WTC11 (cell line): ENCODE measurements around the gene MOV10. TPM values are rescaled to one million over a fixed set of nuclear protein-coding genes. Genes with fewer than 3 reads are reported as not detected.
A peak's percentile ranks its signal among the peaks of the same experiment; 100 is the strongest.

Experiments
- ATAC-seq: fragments of 200-7000 bp; cut with Tn5 transposase; 2 replicates; pipeline ENCODE4 v1.10.0; 2021; ENCODE audit warnings: mild to moderate bottlenecking, moderate library complexity
- CTCF ChIA-PET: fragments of 300-600 bp; sonication (Branson Sonifier 250); formaldehyde crosslinking; loops from one replicate; lab custom pipeline; 2021; ENCODE audit warnings: antibody characterized with exemption; lab: Charles Lee
- POLR2A ChIA-PET: fragments of 350-600 bp; sonication (Branson Sonifier 250); formaldehyde crosslinking; loops from one replicate; lab custom pipeline; 2021; ENCODE audit warnings: antibody characterized with exemption; lab: Charles Lee
- DNase-seq: peaks from one replicate; pipeline ENCODE4 v3.0.0; 2021; ENCODE audit warnings: low spot score
- H3K27ac Mint-ChIP-seq: 2 replicates; pipeline ENCODE4 v1.8.0; 2021; ENCODE audit warnings: mixed read lengths
- H3K27me3 Mint-ChIP-seq: 2 replicates; pipeline ENCODE4 v1.8.0; 2021; ENCODE audit warnings: low read depth, mild to moderate bottlenecking, moderate library complexity, mixed read lengths
- H3K36me3 Mint-ChIP-seq: 2 replicates; pipeline ENCODE4 v1.8.0; 2021; ENCODE audit warnings: mixed read lengths
- H3K4me1 Mint-ChIP-seq: 2 replicates; pipeline ENCODE4 v1.8.0; 2022; ENCODE audit warnings: mixed read lengths
- H3K4me3 Mint-ChIP-seq: 2 replicates; pipeline ENCODE4 v1.8.0; 2021; ENCODE audit warnings: mild to moderate bottlenecking, moderate library complexity, mixed read lengths
- H3K9me3 Mint-ChIP-seq: 2 replicates; pipeline ENCODE4 v1.8.0; 2021; ENCODE audit warnings: mixed read lengths
- ATF1 ChIP-seq: sonication (generic); formaldehyde crosslinking; IDR thresholded peaks from 2 replicates; pipeline ENCODE4 v1.8.1; 2023; ENCODE audit warnings: mild to moderate bottlenecking, moderate library complexity, missing genetic modification reagents
- ATF3 ChIP-seq: sonication (generic); formaldehyde crosslinking; conservative IDR thresholded peaks from 2 replicates; pipeline ENCODE4 v1.8.1; 2022; ENCODE audit warnings: mild to moderate bottlenecking, missing genetic modification reagents
- ESRRA ChIP-seq: sonication (generic); formaldehyde crosslinking; IDR thresholded peaks from 2 replicates; pipeline ENCODE4 v1.8.1; 2022; ENCODE audit warnings: mild to moderate bottlenecking, missing genetic modification reagents, borderline replicate concordance
- ETV6 ChIP-seq: sonication (generic); formaldehyde crosslinking; IDR thresholded peaks from 2 replicates; pipeline ENCODE4 v1.8.1; 2022; ENCODE audit warnings: mild to moderate bottlenecking, missing genetic modification reagents
- MYBL2 ChIP-seq: sonication (generic); formaldehyde crosslinking; IDR thresholded peaks from 2 replicates; pipeline ENCODE4 v1.8.1; 2023; ENCODE audit warnings: mild to moderate bottlenecking, moderate library complexity, missing genetic modification reagents
- NFATC4 ChIP-seq: fragments of 250-450 bp; sonication (Bioruptor Pico); IDR thresholded peaks from 2 replicates; pipeline ENCODE4 v1.9.0; 2021; ENCODE audit warnings: mild to moderate bottlenecking
- OVOL2 ChIP-seq: fragments of 250-450 bp; sonication (Bioruptor Pico); IDR thresholded peaks from 2 replicates; pipeline ENCODE4 v1.9.0; 2021; ENCODE audit warnings: mild to moderate bottlenecking, borderline replicate concordance
- RORB ChIP-seq: fragments of 250-450 bp; sonication (Bioruptor Pico); IDR thresholded peaks from 2 replicates; pipeline ENCODE4 v1.9.0; 2021; ENCODE audit warnings: mild to moderate bottlenecking
- SP1 ChIP-seq: sonication (generic); formaldehyde crosslinking; conservative IDR thresholded peaks from 2 replicates; pipeline ENCODE4 v1.8.1; 2022; ENCODE audit warnings: missing genetic modification reagents
- TEAD4 ChIP-seq: sonication (generic); formaldehyde crosslinking; IDR thresholded peaks from 2 replicates; pipeline ENCODE4 v1.8.0; 2022; ENCODE audit warnings: mild to moderate bottlenecking, missing genetic modification reagents
- ZNF219 ChIP-seq: sonication (generic); formaldehyde crosslinking; IDR thresholded peaks from 2 replicates; pipeline ENCODE4 v1.8.0; 2023; ENCODE audit warnings: missing genetic modification reagents, mild to moderate bottlenecking, borderline replicate concordance
- ZNF232 ChIP-seq: sonication (generic); formaldehyde crosslinking; IDR thresholded peaks from 2 replicates; pipeline ENCODE4 v1.8.0; 2022; ENCODE audit warnings: mild to moderate bottlenecking, missing genetic modification reagents
- ZSCAN18 ChIP-seq: fragments of 250-450 bp; sonication (Bioruptor Pico); IDR thresholded peaks from 2 replicates; pipeline ENCODE4 v2.1.2; 2022; ENCODE audit warnings: mild to moderate bottlenecking, moderate library complexity
- total RNA-seq: library from RNA; stranded (reverse); gene quantifications from 3 replicates; pipeline ENCODE4 v1.2.3, GENCODE V29; 2021
- TF ChIP-seq, protein P1 (sequence below): fragments of 200-600 bp; IDR thresholded peaks from 2 replicates; pipeline ENCODE4 v1.8.0; 2022; ENCODE audit warnings: antibody characterized with exemption
- TF ChIP-seq, protein P2 (sequence below): sonication (generic); formaldehyde crosslinking; IDR thresholded peaks from 2 replicates; pipeline ENCODE4 v1.8.1; 2023; ENCODE audit warnings: mild to moderate bottlenecking, missing genetic modification reagents
- TF ChIP-seq, protein P3 (sequence below): fragments of 250-450 bp; sonication (Bioruptor Pico); IDR thresholded peaks from 2 replicates; pipeline ENCODE4 v1.9.0; 2021; ENCODE audit warnings: mild to moderate bottlenecking

Gene MOV10
- total RNA-seq, 1 experiment from 2014 or later, result 80.7 TPM

GRCh38 chr1:112714313-112715263 is 40.1 kb downstream of the MOV10 start (continued):
- TF ChIP-seq, protein P1, sequence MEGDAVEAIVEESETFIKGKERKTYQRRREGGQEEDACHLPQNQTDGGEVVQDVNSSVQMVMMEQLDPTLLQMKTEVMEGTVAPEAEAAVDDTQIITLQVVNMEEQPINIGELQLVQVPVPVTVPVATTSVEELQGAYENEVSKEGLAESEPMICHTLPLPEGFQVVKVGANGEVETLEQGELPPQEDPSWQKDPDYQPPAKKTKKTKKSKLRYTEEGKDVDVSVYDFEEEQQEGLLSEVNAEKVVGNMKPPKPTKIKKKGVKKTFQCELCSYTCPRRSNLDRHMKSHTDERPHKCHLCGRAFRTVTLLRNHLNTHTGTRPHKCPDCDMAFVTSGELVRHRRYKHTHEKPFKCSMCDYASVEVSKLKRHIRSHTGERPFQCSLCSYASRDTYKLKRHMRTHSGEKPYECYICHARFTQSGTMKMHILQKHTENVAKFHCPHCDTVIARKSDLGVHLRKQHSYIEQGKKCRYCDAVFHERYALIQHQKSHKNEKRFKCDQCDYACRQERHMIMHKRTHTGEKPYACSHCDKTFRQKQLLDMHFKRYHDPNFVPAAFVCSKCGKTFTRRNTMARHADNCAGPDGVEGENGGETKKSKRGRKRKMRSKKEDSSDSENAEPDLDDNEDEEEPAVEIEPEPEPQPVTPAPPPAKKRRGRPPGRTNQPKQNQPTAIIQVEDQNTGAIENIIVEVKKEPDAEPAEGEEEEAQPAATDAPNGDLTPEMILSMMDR, result no peak
- TF ChIP-seq, protein P2, sequence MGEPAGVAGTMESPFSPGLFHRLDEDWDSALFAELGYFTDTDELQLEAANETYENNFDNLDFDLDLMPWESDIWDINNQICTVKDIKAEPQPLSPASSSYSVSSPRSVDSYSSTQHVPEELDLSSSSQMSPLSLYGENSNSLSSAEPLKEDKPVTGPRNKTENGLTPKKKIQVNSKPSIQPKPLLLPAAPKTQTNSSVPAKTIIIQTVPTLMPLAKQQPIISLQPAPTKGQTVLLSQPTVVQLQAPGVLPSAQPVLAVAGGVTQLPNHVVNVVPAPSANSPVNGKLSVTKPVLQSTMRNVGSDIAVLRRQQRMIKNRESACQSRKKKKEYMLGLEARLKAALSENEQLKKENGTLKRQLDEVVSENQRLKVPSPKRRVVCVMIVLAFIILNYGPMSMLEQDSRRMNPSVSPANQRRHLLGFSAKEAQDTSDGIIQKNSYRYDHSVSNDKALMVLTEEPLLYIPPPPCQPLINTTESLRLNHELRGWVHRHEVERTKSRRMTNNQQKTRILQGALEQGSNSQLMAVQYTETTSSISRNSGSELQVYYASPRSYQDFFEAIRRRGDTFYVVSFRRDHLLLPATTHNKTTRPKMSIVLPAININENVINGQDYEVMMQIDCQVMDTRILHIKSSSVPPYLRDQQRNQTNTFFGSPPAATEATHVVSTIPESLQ, result no peak

DNA sequence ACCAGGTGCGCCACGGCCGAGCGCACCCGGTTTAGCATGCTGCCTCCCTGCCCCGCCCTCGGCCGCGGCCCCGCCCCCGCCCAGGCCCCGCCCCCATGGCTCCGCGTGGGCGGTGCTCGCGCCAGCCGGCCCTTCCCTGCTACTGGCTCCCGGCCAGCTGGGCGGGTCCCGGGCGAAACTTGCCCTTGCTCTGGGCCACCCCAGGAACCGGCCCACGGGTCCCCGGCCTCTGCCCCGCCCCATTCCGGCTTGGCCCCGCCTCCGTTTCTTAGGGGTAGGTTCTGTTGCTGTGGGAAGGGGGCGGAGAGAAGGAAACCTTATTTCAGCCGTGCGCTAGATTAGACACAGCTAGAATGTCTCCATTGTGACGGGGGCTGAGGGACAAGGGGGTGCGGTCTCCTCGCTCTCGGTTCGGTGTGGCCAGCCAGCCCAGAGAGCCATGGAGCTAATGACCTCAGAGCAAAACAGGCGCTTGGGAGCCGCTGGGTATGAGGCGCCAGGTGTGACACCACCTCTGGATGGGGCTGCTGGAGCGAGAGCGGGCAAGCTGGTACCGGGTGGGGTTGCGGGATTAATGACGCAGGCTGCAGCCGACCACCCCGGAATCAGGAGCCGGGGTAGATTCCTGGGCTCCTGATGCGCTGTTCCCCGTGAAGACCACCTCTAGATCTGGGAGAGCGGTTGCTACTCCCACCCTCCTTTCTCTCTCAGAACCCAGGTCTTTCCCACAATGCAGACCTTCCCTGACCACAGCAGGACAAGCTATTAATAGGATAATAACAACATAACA is 41.0 kb downstream of the MOV10 start, which contains the start of gene PPM1J:
Gene PPM1J (minus strand): TSS at position 69 of the 790 bp plus-strand sequence. CDS start 31 bp downstream, at position 38.
- no peak within 1 kb of the TSS for H3K27ac Mint-ChIP-seq
- H3K4me3 Mint-ChIP-seq, result peak within 1 kb of the TSS; percentile 81
- peak; percentile 85 for ATAC-seq
- H3K9me3 Mint-ChIP-seq, result no peaks in the 10 kb centered on the region
- TF ChIP-seq SP1 (CRISPR knock-in tag), result peak; percentile 73
- TF ChIP-seq ZNF219 (CRISPR knock-in tag), result no peak
- TF ChIP-seq, all 79 proteins: peak for 1
- ChIA-PET POLR2A (interaction anchor here (0.6 to 1.9 kb wide), 6 partner anchors 10 to 327 kb away, joined by 3 to 10 read pairs (median 4); partner anchors contain the start of genes CTTNBP2NL and MOV10), CTCF (interaction anchor here (0.5 to 12.5 kb wide), 45 partner anchors 7 to 1047 kb away, joined by 3 to 373 read pairs (median 5); partner anchors contain the start of genes CTTNBP2NL, LRIG2, MOV10 and ST7L)
- peak; percentile 100 for DNase-seq
- H3K4me1 Mint-ChIP-seq, result peaks cover 50% of the 10 kb centered on the region
- no peaks in the 10 kb centered on the region for H3K36me3 Mint-ChIP-seq
- peaks cover 43% of the 10 kb centered on the region for H3K27me3 Mint-ChIP-seq

- 0 out of 2 replicates have a peak, but pooled peaks have one; percentile 37 for TF ChIP-seq ETV6 (CRISPR knock-in tag)
- no peak for TF ChIP-seq ESRRA (CRISPR knock-in tag)
- TF ChIP-seq, protein P1, result peak; percentile 98
- Mint-ChIP-seq H3K27me3 (peaks cover 49% of the 10 kb centered on the region), H3K4me3 (peak overlapping the region; percentile 81), H3K4me1 (peaks cover 44% of the 10 kb centered on the region), H3K27ac (no peak overlapping the region), H3K9me3 (no peaks in the 10 kb centered on the region), H3K36me3 (no peaks in the 10 kb centered on the region)
- CTCF ChIA-PET, result interaction anchor here (0.5 to 12.5 kb wide), 50 partner anchors 8 to 1046 kb away, joined by 3 to 373 read pairs (median 5); partner anchors contain the start of genes LRIG2 and MOV10
- DNase-seq (peak; percentile 94), ATAC-seq (peak; percentile 62)
- POLR2A ChIA-PET, result interaction anchor here (0.7 to 1.2 kb wide), 2 partner anchors 152 to 357 kb away, joined by 3 to 4 read pairs; partner anchors contain the start of gene LRIG2
Measured at GRCh38 chr1:112716133-112716720, 41.8 kb downstream of the MOV10 start.

GRCh38 chr1:112717263-112717873 is 42.9 kb downstream of the MOV10 start:
- H3K4me1 Mint-ChIP-seq, result peaks cover 39% of the 10 kb centered on the region
- H3K27me3 Mint-ChIP-seq, result peaks cover 58% of the 10 kb centered on the region
- ChIA-PET CTCF (interaction anchor here (0.5 to 12.5 kb wide), 18 partner anchors 12 to 355 kb away, joined by 3 to 373 read pairs (median 7); partner anchors contain the start of gene LRIG2), POLR2A (interaction anchor here (0.5 to 1.2 kb wide), 2 partner anchors 144 to 356 kb away, joined by 3 read pairs; partner anchors contain the start of gene LRIG2)
- ATAC-seq, result no peak
- no peak overlapping the region for H3K27ac Mint-ChIP-seq
- no peak overlapping the region for H3K4me3 Mint-ChIP-seq
- TF ChIP-seq TEAD4 (CRISPR knock-in tag) (no peak), ZNF232 (CRISPR knock-in tag) (no peak), MYBL2 (CRISPR knock-in tag) (no peak), ZSCAN18 (no peak), RORB (CRISPR knock-in tag) (no peak), ATF1 (CRISPR knock-in tag) (no peak), ATF3 (no peak), NFATC4 (CRISPR knock-in tag) (no peak), OVOL2 (CRISPR knock-in tag) (no peak)
- TF ChIP-seq, protein P3, sequence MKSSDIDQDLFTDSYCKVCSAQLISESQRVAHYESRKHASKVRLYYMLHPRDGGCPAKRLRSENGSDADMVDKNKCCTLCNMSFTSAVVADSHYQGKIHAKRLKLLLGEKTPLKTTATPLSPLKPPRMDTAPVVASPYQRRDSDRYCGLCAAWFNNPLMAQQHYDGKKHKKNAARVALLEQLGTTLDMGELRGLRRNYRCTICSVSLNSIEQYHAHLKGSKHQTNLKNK (CRISPR knock-in tag), result no peak
- H3K36me3 Mint-ChIP-seq, result no peaks in the 10 kb centered on the region
- no peak for DNase-seq
- H3K9me3 Mint-ChIP-seq, result no peaks in the 10 kb centered on the region
